Measurements from ENCODE around the gene ZDHHC8.

DNA sequence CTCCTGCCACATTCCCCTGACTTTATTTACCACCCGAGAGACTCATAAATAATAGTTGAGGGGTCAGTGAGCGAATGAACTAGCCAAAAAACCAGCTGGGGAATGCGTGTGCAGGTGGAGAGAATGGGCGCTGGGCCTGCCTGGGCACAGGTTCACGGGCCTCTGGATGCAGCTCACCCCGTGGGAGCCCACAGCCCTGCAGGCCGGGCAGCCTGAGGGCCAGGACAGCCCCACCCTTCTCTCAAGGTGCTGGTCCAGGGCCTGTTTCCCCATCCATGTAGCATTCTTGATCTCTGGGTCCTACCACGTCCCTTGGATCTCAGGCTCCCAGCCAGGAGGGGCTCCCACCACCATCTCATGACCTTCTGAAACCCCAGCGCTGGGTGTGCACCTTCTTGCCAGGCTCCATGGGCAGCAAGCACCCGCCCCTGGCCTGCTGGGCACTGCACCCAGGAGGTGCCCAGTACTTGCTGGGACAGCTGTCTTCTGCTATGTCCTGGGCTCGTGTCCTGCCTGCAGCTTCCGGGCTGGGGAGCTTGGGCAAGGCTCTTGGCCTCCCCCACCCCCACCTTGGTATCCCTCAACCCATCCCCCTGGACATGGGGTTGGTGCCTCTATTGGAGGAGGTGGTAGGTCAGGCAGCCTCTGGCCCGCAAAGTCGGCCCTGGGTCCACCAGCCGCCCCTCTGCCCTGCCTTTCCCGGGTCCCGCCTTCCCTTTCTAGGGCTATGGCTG is 62.3 kb downstream of the ZDHHC8 start:
- TF ChIP-seq, protein P1, sequence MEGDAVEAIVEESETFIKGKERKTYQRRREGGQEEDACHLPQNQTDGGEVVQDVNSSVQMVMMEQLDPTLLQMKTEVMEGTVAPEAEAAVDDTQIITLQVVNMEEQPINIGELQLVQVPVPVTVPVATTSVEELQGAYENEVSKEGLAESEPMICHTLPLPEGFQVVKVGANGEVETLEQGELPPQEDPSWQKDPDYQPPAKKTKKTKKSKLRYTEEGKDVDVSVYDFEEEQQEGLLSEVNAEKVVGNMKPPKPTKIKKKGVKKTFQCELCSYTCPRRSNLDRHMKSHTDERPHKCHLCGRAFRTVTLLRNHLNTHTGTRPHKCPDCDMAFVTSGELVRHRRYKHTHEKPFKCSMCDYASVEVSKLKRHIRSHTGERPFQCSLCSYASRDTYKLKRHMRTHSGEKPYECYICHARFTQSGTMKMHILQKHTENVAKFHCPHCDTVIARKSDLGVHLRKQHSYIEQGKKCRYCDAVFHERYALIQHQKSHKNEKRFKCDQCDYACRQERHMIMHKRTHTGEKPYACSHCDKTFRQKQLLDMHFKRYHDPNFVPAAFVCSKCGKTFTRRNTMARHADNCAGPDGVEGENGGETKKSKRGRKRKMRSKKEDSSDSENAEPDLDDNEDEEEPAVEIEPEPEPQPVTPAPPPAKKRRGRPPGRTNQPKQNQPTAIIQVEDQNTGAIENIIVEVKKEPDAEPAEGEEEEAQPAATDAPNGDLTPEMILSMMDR (IDR thresholded peaks at IDR 0.05 in 8 of 11, conservative IDR thresholded peaks at IDR 0.05 in 3 of 11), result no peak
- TF ChIP-seq POLR2A (IDR thresholded peaks at IDR 0.05) (no peak), POLR2AphosphoS5 (IDR thresholded peaks at IDR 0.05) (no peak)
